Inflammatory macrophage (primary cell): ENCODE measurements around the gene STK11IP.
"Not testable (repeated sequence)": the region's sequence is repeated elsewhere in the genome, so short reads cannot be mapped to it uniquely, and the experiment has no call there.

Source experiments
- DNase-seq, 2 donors: peaks; one replicate each; pipeline ENCODE4 v3.0.0-alpha.2; 2020 to 2022

Gene STK11IP

GRCh38 chr2:219636144-219636915 is 38.7 kb downstream of the STK11IP start:
- no peak for DNase-seq

DNA sequence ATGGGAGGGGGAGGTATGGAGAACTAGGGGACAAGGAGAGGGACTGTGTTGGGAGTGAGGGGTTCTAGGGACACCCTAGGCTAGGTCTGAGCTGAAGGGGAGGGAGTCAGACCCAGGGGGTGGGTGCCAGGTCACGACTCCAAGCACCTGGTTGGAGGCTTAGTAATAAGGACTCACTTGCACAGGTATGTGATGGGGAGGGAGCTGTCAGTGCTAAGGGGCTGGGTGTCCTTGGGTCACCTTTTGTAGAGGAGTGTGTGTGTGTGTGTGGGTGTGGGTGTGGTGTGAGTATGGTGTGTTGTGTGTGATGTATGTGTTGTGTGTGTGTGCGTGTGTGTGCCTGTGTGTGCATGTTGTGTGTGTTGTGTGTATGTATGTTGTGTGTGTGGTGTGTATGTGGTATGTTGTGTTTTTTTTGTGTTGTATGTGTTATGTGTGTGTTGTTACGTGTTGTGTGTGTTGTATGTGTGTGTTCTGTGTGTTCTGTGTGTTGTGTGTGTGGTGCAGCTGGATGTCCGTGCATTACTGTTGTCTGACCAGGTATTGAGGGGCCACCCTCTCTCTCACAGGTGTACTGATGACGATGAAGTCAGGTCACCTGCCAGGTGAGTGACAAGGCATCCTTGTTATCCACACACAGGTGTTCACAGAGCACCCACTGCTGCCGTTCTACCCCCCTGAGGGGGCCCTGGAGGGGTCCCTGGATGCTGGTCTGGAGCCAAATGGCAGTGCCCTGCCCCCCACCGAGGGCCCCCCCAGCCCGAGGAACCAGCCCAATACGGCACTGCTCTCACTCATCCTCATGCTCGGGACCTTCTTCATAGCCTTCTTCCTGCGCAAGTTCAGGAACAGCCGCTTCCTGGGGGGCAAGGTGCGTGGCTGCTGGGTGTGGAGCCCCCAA is 39.5 kb downstream of the STK11IP start:
- DNase-seq: no peak

DNA sequence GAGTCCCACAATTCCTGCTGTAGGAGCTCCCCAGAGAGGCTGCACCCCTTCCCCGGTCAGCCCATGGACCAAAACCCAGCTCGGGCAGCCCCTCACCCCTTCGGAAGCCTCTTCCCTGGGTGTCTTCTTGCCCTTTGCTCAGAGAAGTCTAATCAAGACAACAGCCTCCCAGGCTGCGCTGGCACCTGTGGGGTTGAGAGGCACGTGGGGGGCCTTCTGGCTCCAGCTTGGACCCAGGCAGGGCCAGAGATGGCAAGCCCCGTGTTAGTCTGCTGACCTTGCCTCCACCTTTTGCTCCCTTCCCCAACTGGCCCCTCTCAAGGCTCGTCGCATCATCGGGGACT is 40.2 kb downstream of the STK11IP start:
- DNase-seq: no peak

GRCh38 chr2:219638217-219638947 is 40.7 kb downstream of the STK11IP start:
- DNase-seq: no peak

DNA sequence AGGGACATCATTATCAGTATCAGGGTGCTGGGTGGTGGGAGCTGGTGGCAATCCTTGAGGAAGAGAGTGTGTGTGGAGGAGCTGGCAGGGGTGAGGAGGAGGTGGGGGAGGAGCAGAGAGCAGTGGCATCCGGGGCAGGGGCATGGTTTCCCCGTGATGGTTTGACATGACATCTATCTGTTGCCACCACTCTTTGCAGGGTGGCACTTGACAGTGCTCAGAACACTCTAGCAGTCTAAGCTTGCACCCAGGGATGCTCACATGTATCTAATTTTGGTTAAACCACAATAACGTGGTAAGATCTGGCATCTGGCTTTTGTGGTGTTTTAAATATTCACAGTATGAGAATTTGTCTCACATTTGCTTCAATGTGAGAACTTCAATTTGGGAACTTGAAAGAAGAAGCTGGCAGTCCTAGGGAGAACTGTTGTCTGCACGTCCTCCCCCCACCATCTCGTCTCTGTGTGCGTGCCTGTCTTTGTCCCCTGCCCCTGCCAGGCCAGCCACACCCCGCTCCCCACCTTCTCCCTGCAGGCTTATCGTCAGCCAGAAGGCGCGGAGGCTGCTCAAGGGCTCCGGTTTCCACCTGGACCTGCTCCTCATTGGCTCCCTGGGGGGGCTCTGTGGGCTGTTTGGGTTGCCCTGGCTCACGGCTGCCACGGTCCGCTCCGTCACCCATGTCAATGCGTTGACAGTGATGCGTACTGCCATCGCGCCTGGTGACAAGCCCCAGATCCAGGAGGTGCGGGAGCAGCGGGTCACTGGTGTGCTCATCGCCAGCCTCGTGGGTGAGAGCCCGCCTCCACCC is 41.5 kb downstream of the STK11IP start:
- peak in 1 of 2 donors; percentile 3 for DNase-seq

- no peak for DNase-seq
Measured at GRCh38 chr2:219641390-219642068, 43.9 kb downstream of the STK11IP start.

- DNase-seq: no peak
Measured at GRCh38 chr2:219642069-219642454, 44.4 kb downstream of the STK11IP start.

DNA sequence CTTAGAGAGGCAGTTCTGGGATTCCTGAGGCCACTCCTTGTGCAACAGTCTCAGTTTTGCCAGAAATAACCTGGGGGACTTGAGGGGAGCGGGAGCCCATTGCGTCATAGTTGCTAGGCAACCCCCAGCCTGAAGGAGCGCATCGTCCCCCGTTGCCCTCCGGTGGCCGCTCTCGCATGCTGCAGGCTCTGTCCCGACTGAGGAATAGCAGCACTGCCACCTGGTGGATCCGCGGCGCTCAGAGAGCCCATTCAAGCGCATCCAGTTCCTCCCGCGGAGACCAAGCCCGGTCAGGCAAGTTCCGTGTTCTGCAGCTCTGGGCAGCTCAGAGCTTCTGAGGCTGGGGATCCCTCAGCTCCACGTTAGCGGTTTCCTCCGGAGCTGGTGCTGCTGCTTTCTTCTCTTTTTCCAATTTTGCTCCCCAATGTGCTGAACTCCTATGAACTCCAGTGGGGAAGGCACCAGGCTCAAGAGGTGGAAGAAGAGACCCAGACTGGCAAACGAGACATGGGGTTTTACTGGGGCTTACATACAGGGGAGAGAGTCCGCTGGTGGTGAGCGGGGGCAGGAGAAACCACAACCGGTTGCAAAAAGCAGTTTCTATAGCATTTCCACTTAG is 44.9 kb downstream of the STK11IP start:
- DNase-seq: peak; percentile 96 to 97

- no peak for DNase-seq
Measured at GRCh38 chr2:219643084-219643473, 45.4 kb downstream of the STK11IP start.

GRCh38 chr2:219643788-219644398 is 46.2 kb downstream of the STK11IP start:
- DNase-seq: no peak

DNA sequence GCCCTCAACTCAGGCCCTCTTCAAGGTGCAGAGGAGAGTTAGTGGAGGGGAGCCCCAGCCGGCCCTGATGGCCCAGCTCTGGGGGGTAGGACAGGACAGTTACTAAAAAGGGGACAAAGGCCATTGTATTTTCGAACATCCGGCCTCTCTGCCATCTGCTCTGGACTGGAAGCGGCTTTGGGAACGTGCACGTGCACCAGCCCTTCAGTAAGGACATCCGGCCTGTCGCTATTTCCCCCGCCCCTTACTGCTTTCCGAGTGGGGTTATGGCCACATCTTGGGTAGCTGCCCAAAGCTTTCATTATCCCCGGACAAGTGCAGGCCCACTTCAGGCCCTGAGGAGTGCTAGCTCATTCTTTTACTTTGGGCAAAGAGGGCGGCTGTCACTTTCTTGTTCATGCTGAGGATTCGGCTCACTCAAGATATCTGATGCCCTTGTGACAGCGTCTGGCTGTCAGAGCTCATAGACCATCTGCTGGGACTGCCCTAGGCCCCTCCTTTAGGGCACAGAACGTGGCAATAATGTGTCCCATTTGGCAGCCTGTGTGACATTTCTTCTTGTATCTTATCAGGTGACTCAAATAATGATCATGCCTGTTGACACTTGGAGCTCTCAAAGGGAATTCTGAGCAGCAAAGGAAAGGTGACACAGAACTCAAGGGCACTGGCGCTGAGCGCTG is 47.3 kb downstream of the STK11IP start:
- no peak for DNase-seq

GRCh38 chr2:219645631-219646527 is 48.2 kb downstream of the STK11IP start:
- DNase-seq: no peak

DNA sequence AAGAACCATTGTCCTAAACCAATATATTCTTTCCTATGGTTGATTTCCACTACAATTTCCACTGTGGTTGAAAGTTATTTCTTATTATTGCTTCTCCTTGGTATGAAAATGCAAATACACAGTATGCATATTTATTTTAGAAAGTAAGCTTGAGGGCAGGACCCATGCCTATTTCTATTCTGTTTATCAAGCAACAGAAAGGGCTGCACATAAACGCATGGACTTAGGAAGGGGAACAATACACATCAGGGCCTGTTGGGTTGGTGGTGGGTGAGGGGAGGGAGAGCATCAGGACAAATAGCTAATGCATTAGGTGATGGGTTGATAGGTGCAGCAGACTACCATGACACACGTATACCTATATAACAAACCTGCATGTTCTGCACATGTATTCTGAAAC is 50.5 kb downstream of the STK11IP start:
- no peak for DNase-seq

GRCh38 chr2:219648963-219649362 is 51.3 kb downstream of the STK11IP start:
- no peak for DNase-seq

DNA sequence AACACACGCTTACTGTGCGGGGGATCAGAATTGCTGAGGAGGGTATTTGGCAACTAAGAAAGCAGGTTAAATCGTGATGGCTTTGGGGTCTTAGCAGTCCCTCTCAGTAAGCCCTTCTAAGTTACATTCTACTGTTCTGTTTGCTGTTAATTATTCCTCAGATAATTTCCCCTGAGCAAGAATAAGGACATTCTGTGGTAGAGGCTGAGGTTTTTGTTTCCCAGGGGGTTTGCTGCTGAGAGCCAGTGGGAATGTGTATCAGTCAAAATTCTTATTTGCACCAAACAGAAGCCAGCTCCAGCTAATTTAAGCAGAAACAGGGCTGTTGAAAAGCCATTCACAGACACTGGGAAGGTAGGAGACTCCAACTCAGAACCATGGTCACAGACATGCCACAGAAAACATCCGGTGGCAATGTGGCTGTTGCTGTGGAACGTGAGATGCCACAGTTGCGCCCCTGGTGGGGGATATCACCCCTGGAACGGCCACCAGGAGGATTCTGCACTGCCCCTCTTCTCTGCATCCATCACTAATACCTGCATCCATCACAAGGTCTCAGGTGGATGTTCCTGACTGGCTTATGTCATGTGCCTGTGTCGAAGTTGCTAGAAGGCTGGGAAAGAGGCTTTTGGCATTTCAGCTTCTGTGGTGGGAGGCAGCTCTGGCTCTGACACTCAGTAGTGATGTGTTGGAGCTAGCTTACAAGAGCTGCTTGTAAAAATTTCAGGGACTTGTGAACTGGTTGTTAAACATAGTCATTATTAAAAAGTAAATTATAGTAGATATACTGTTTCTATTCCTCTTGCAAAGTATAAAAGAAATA is 53.0 kb downstream of the STK11IP start:
- DNase-seq: no peak

DNA sequence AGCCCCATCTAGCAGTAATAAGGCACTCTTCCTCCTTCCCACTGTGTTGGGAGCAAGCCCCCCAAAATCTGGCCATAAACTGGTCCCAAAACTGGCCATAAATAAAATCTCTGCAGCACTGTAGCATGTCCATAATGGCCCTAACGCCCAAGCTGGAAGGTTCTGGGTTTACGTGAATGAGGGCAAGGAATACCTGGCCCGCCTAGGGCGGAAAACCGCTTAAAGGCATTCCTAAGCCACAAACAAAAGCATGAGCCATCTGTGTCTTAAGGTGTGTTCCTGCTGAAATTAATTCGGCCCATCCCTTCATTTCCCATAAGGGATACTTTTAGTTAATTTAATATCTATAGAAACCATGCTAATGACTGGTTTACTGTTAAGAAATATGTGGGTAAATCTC is 54.0 kb downstream of the STK11IP start:
- DNase-seq: not testable (repeated sequence)

- DNase-seq: no peak
Measured at GRCh38 chr2:219656526-219656925, 58.9 kb downstream of the STK11IP start.

- DNase-seq: no peak
Measured at GRCh38 chr2:219658196-219658846, 60.7 kb downstream of the STK11IP start.
